HG03558 (cell line): Measurements from ENCODE around the gene SCRN1.

ENCODE experiments used
- ATAC-seq: cut with Tn5 transposase; IDR thresholded peaks from one replicate; pipeline ENCODE4 v1.9.1; 2021; ENCODE audit warnings: moderate number of reproducible peaks; ENCODE audit not compliant: unreplicated experiment; ENCODE audit errors: extremely low read depth

The SCRN1 gene, protein sequence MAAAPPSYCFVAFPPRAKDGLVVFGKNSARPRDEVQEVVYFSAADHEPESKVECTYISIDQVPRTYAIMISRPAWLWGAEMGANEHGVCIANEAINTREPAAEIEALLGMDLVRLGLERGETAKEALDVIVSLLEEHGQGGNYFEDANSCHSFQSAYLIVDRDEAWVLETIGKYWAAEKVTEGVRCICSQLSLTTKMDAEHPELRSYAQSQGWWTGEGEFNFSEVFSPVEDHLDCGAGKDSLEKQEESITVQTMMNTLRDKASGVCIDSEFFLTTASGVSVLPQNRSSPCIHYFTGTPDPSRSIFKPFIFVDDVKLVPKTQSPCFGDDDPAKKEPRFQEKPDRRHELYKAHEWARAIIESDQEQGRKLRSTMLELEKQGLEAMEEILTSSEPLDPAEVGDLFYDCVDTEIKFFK

DNA sequence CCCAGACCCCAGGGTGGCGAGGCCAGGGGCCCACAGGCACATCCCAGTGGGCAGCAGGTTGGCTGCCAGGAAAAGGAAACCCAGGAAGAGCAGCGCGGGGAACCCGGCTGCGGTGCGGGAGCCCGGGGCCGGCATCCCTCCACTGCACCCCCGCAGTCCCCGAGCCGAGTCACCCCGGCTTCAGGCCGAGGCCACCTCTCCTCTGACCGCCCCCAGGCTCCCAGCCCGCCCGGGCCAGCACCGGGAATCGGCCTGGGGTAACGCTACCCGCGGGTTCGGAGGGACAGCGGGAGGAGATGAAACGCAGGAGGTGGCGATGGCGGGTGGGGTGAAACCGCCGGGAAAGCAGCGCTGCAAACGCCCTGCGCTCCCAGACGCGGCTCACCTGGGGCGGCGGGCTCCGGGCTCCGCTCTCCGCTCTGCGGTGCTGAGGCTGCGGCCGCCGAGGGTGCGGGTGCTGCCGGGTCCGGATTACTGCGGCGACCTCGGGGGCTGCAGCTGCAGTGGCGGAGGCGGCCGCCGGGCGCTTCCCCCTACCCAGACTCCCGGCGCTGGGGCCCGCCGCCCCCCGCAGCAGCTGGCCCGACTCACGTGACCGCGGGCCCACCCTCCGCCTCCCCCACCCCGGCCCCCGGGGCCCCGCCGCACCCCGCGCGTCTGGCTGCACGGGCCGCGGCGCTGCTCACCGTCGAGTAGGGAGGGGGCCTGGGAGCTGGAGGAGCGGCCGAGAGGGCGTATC is at the start of gene SCRN1:
Gene SCRN1 (minus strand): TSS at position 545 of the 739 bp plus-strand sequence. CDS start 20,734 bp downstream, outside the sequence.
- ATAC-seq = no peak

DNA sequence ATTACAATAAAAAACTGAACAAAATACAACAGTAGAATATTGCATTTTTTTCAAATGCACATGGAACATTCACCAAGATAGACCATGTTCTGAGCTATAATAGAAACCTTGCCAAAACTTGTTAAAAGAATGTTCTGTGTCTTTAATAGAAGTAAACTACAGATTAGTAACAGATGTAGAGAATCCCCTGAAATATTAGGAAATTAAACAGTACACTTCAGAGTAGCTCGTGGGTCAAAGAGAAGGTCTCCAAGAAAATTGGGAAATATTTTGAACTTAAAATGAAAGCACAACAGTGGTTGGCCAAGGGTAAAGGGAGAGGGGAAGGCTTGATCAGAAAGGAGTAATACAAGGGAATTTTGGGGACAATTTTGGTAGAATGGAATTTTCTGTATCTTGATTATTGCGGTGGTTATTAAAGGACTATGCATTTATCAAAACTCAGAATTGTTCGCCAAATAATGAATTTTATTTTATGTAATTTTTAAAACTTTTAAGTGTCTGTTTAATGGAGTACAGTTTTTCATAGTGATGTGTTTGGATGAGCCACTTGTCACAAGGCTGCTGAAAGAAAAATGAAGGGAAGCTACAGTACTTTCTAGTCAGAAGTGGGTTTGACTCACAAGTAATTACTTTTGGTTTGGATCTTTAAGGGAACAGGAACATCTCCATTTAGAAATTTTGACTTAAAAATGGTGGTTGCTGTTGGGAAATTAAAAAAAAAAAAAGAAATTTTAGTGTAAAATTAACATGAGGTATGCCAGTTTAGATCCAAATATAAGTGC is 48.8 kb upstream of the SCRN1 start:
- ATAC-seq = no peak

DNA sequence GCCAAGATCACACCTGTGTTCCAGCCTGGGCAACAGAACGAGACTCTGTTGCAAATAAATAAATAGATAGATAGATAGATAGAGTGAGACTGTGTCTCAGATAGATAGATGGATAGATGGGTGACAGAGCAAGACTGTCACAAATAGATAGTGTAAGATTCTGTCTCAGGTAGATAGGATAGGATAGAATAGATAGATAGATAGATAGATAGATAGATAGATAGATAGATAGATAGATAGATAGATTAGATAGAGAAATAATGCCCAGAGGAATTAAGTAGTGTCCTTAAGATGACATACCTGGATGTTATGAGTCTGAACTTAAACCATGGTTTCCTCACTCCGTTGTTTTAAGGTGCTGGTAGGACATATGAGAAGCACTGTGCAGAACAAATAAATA is 46.6 kb upstream of the SCRN1 start:
- ATAC-seq = no peak

DNA sequence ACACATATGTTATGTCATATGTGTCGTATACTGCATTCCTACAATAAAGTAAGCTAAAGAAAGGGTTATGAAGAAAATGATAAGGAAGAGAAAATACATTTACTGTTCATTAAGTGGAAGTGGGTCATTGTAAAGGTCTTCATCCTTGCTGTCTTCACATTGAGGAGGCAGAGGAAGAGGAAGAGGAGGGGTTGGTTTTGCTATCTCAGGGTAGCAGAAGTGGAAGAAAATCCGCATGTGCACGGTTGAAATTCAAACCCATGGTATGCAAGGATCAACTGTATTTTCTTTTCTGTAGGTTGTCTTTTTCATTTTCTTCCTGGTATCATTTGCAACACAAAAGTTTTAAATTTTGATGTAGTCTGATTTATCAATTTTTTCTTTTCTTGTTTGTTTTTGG is 44.9 kb upstream of the SCRN1 start:
- no peak for ATAC-seq

- no peak for ATAC-seq
These were observed 42.9 kb upstream of the SCRN1 start for GRCh38 chr7:30032310-30033125.

GRCh38 chr7:30029696-30030095 is 40.1 kb upstream of the SCRN1 start:
- no peak for ATAC-seq

- ATAC-seq = peak; percentile 5
These were observed 39.4 kb upstream of the SCRN1 start for GRCh38 chr7:30028749-30029635.

- ATAC-seq = peak; percentile 22
These were observed 38.7 kb upstream of the SCRN1 start, which contains the start of gene PLEKHA8 for GRCh38 chr7:30028216-30028748. TSS of gene PLEKHA8 (plus strand) at chr7:30028412. CDS start at chr7:30028763, 351 bp downstream.

DNA sequence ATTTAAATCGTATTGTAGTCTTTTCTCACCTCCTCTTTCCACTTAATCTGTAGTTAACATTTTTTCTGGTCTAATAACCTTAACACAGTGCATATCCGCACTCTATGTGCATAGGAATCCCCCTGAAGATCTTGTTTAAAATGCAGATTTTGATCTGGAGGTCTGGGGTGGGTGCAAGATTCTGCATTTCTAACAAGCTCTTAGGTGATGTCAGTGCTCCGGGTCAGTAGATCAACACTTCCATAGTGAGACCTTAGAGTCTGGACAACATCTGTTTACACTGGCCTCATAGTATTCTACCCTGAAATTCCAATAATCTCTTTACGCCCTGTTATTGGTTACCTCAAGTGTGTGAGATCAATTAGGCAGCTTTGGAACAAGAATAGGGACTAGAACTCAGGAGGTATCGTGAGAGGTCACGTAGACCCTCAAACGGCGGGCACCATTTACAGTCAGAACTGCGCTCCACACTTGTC is 38.2 kb upstream of the SCRN1 start:
- no peak for ATAC-seq

- no peak for ATAC-seq
These were observed 37.5 kb upstream of the SCRN1 start for GRCh38 chr7:30027065-30027456.

- ATAC-seq = peak; percentile 68
These were observed 36.8 kb upstream of the SCRN1 start, which contains the start of gene FKBP14 for GRCh38 chr7:30026229-30027064. TSS of gene FKBP14 (minus strand) at chr7:30026702. CDS start at chr7:30026508, 194 bp downstream.

DNA sequence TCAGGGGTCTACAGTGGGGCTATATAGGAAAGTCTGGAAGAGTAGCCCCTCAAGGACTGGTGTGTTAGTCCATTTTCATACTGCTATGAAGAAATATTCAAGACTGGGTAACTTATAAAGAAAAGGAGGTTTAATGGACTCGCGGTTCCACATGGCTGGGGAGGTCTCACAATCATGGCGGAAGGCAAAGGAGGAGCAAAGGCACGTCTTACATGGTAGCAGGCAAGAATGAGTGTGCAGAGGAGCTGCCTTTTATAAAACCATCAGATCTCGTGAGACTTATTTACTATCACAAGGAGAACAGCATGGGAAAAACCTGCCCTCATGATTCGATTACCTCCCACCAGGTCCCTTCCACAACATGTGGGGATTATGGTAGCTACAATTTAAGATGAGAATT is 33.9 kb upstream of the SCRN1 start:
- no peak for ATAC-seq

DNA sequence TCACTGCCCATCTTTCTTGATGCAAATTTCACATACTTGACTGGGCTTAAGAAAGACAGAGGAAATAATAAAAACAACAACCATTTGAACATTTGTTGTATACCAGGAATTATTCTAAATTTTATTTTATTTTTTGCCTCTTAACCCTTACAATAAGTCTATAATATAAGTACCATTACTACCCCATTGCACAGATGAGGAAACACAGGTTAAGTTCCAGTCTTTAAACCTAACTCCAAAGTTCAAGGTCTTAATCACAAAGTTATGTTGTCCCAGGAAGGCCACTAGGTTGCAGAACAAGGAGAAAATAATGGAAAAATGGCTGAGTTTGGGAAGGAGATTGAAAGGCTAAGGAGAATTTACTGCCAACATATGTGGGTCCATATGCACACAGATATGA is 33.4 kb upstream of the SCRN1 start:
- no peak for ATAC-seq

DNA sequence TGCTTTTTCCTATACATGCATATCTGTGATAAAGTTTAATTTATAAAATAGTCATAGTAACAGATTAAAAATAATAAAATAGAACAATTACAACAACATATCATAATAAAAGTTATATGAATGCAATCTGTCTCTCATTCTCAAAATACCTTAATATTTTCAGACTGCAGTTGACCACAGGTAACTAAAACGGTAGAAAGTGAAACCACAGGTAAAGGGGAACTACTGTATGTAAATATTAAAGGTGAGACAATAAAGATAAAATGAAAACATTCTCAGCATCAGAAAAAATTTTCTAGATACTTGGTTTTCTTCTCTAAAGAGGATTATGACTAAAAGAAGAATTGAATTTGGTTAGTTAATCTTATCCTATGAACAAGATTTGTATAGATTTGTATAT is 30.9 kb upstream of the SCRN1 start:
- ATAC-seq = no peak

DNA sequence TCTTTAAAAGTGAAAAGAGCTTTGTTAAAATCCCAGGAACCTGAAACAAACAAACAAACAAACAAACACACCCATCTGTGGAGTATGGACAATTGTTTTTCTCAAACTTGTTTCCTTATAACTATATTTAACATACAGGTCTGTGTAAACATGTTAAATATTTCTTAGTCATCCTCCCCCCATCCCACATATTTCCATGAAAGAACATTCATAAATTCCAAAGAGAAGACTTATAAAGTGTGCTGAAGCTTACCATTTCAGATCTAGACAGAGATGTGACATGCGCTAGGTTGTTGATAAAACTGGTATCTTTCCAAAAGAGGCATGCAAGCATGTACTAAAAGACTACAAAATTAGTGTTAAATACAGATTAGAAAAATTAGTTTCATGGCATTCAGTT is 30.4 kb upstream of the SCRN1 start:
- no peak for ATAC-seq

- no peak for ATAC-seq
These were observed 29.8 kb upstream of the SCRN1 start for GRCh38 chr7:30019387-30019786.

- ATAC-seq = no peak
These were observed 28.9 kb upstream of the SCRN1 start for GRCh38 chr7:30018451-30018850.

DNA sequence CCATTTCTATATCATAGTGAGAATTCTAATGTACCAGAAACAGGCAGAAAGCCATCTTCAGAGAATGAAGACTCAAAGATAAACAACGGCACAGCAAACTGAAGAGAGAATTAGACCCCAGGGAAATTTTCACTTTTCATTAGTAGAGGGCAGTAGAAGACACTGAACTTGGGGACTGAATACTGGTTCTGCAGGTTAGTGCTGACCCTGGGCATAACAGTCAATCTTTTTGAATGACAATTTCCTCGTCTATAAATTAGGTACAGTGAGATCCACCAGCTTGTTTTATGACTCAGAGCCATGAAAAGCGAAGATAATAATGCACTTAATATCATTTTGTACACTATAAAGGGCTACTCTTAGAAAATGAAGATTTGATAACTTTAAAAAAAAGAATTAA is 23.2 kb upstream of the SCRN1 start:
- no peak for ATAC-seq
